Measurements from ENCODE around the gene OLFML2A.

- TF ChIP-seq CTCF (conservative IDR thresholded peaks at IDR 0.05; ENCODE audit: low read length): no peak
- no peak for TF ChIP-seq EZH2phosphoT487 (IDR thresholded peaks at IDR 0.05; ENCODE audit: borderline replicate concordance)
These were observed 18.9 kb upstream of the OLFML2A start for GRCh38 chr9:124758061-124758460.
